Activated CD8-positive, alpha-beta memory T cell treated with anti-CD3 and anti-CD28 coated beads for 36 hours (primary cell): ENCODE measurements around the gene FAM216B. TPM values are rescaled to one million over a fixed set of nuclear protein-coding genes. Genes with fewer than 3 reads are reported as not detected.
"Not testable (repeated sequence)": the region's sequence is repeated elsewhere in the genome, so short reads cannot be mapped to it uniquely, and the experiment has no call there.

Experiments
- CTCF ChIA-PET: fragments of 350-600 bp; sonication (Branson Sonifier 250); formaldehyde crosslinking; loops from one replicate; lab custom pipeline; 2021; ENCODE audit warnings: antibody characterized with exemption; lab: Charles Lee
- POLR2A ChIA-PET: fragments of 350-600 bp; sonication (Branson Sonifier 250); formaldehyde crosslinking; loops from one replicate; lab custom pipeline; 2021; ENCODE audit warnings: antibody characterized with exemption; lab: Charles Lee
- total RNA-seq, 2 experiments: library from RNA; stranded (reverse); gene quantifications; one replicate each; pipeline ENCODE4 v1.2.3, GENCODE V29; 2021

The FAM216B gene
- total RNA-seq, 2 experiments from 2014 or later = not detected

GRCh38 chr13:42776558-42776957 lies 4.8 kb upstream of the FAM216B start:
- POLR2A ChIA-PET, CTCF ChIA-PET: not testable (repeated sequence)

GRCh38 chr13:42777467-42777866 lies 3.9 kb upstream of the FAM216B start:
- CTCF ChIA-PET = no interaction called here
- POLR2A ChIA-PET = no interaction called here

GRCh38 chr13:42780044-42780443 lies 1.3 kb upstream of the FAM216B start:
- CTCF ChIA-PET = no interaction called here
- POLR2A ChIA-PET = no interaction called here

GRCh38 chr13:42786715-42787114 lies 5.3 kb downstream of the FAM216B start:
- CTCF ChIA-PET = no interaction called here
- POLR2A ChIA-PET = no interaction called here

- POLR2A ChIA-PET = no interaction called here
- CTCF ChIA-PET = no interaction called here
Measured at GRCh38 chr13:42788601-42789000, 7.2 kb downstream of the FAM216B start.

- ChIA-PET CTCF (no interaction called here), POLR2A (no interaction called here)
Measured at GRCh38 chr13:42792154-42792553, 10.8 kb downstream of the FAM216B start.

GRCh38 chr13:42794577-42795275 lies 13.3 kb downstream of the FAM216B start:
- CTCF ChIA-PET = no interaction called here
- POLR2A ChIA-PET = no interaction called here

- ChIA-PET POLR2A (no interaction called here), CTCF (no interaction called here)
Measured at GRCh38 chr13:42795666-42796065, 14.3 kb downstream of the FAM216B start.

GRCh38 chr13:42796747-42797356 lies 15.5 kb downstream of the FAM216B start:
- POLR2A ChIA-PET = no interaction called here

GRCh38 chr13:42798118-42798517 lies 16.7 kb downstream of the FAM216B start:
- POLR2A ChIA-PET = no interaction called here
- CTCF ChIA-PET = no interaction called here

More at GRCh38 chr13:42796747-42797356, 15.5 kb downstream of the FAM216B start:
- CTCF ChIA-PET = no interaction called here

- ChIA-PET CTCF (no interaction called here), POLR2A (no interaction called here)
Measured at GRCh38 chr13:42800109-42800643, 18.8 kb downstream of the FAM216B start.

- ChIA-PET POLR2A (no interaction called here), CTCF (no interaction called here)
Measured at GRCh38 chr13:42803563-42804204, 22.3 kb downstream of the FAM216B start.

- POLR2A ChIA-PET = no interaction called here
Measured at GRCh38 chr13:42804244-42804874, 23.0 kb downstream of the FAM216B start.

GRCh38 chr13:42807241-42807640 lies 25.9 kb downstream of the FAM216B start:
- POLR2A ChIA-PET = no interaction called here
- CTCF ChIA-PET = no interaction called here

More at GRCh38 chr13:42804244-42804874, 23.0 kb downstream of the FAM216B start:
- CTCF ChIA-PET = no interaction called here

- ChIA-PET CTCF (no interaction called here), POLR2A (no interaction called here)
Measured at GRCh38 chr13:42807866-42808265, 26.5 kb downstream of the FAM216B start.

GRCh38 chr13:42808341-42808940 lies 27.1 kb downstream of the FAM216B start:
- POLR2A ChIA-PET = no interaction called here
- CTCF ChIA-PET = no interaction called here

GRCh38 chr13:42812316-42812715 lies 30.9 kb downstream of the FAM216B start:
- ChIA-PET POLR2A (no interaction called here), CTCF (no interaction called here)

GRCh38 chr13:42814868-42815267 lies 33.5 kb downstream of the FAM216B start:
- CTCF ChIA-PET = no interaction called here
- POLR2A ChIA-PET = no interaction called here

- ChIA-PET CTCF (no interaction called here), POLR2A (no interaction called here)
Measured at GRCh38 chr13:42815681-42816080, 34.3 kb downstream of the FAM216B start.

GRCh38 chr13:42816538-42816937 lies 35.2 kb downstream of the FAM216B start:
- ChIA-PET CTCF (no interaction called here), POLR2A (no interaction called here)
